Activated B cell treated with CpG ODN at 0.5 μM for 24 hours (primary cell): ENCODE measurements around the gene DAGLA. TPM values are rescaled to one million over a fixed set of nuclear protein-coding genes. Genes with fewer than 3 reads are reported as not detected.

Source experiments
- ATAC-seq: fragments of 200-7000 bp; cut with Tn5 transposase; one replicate; pipeline ENCODE4 v1.10.0; 2021; ENCODE audit warnings: low read depth, mild to moderate bottlenecking, moderate library complexity
- CTCF ChIA-PET: fragments of 350-600 bp; sonication (Branson Sonifier 250); formaldehyde crosslinking; loops from one replicate; lab custom pipeline; 2021; ENCODE audit warnings: antibody characterized with exemption; lab: Charles Lee
- POLR2A ChIA-PET: fragments of 350-600 bp; sonication (Branson Sonifier 250); formaldehyde crosslinking; loops from one replicate; lab custom pipeline; 2021; ENCODE audit warnings: antibody characterized with exemption; lab: Charles Lee
- DNase-seq: peaks from one replicate; pipeline ENCODE4 v3.0.0; 2022
- H3K27ac Mint-ChIP-seq: one replicate; pipeline ENCODE4 v1.8.0; 2020; ENCODE audit warnings: mixed read lengths
- H3K27me3 Mint-ChIP-seq: one replicate; pipeline ENCODE4 v1.8.0; 2021; ENCODE audit warnings: mixed read lengths
- H3K36me3 Mint-ChIP-seq: one replicate; pipeline ENCODE4 v1.8.0; 2021; ENCODE audit warnings: low read depth, mixed read lengths
- H3K4me1 Mint-ChIP-seq: one replicate; pipeline ENCODE4 v1.8.0; 2021; ENCODE audit warnings: mixed read lengths
- H3K4me3 Mint-ChIP-seq: one replicate; pipeline ENCODE4 v1.8.0; 2020; ENCODE audit warnings: mild to moderate bottlenecking, mixed read lengths
- H3K9me3 Mint-ChIP-seq: one replicate; pipeline ENCODE4 v1.8.0; 2020; ENCODE audit warnings: mixed read lengths
- intact Hi-C: fragments of 100-400 bp; cut with micrococcal nuclease; formaldehyde crosslinking; loops from one replicate; pipeline ENCODE4 v1.15.1; 2024
- total RNA-seq: library from RNA; stranded (reverse); gene quantifications from 2 replicates; pipeline ENCODE4 v1.2.3, GENCODE V29; 2022
- TF ChIP-seq, protein P1 (sequence below): fragments of 200-600 bp; IDR thresholded peaks from one replicate; pipeline ENCODE4 v1.8.0; 2022; ENCODE audit warnings: antibody characterized with exemption, mild to moderate bottlenecking

Gene DAGLA
- total RNA-seq, 1 donor from 2014 or later: not detected

DNA sequence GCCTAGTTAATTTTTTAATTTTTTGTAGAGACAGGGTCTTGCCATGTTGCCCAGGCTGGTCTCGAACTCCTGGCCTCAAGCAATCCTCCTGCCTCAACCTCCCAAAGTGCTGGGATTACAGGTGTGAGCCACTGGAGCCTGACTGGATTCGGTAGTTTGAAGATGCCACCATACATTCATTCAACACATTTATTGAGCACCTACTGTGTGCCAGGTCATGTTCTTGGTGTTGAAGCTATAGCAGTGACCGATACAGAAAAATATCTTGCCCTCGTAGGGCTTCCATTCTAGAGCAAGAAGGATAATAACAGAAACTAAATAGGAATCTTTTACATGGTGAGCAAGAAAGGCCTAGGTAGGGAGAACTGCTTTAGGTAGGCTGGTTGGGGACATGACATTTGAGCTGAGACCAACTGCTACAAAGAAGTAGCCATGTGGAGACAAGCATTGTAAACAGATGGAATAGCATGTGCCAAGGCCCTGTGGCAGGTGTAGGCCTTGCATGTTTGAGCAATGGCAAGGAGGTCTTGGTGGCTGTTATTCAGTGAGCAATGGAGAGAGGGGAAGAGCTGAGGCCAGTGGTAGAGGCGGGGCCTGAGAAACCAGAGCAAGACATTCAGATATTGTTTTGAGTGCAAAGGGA is 70.6 kb downstream of the DAGLA start:
- intact Hi-C loops: loop anchor here (5.0 kb wide), 1 partner anchor 42 kb away; the partner anchor contains the start of genes FEN1 and TMEM258
- no peak overlapping the region for H3K27ac Mint-ChIP-seq
- no peak for ATAC-seq

DNA sequence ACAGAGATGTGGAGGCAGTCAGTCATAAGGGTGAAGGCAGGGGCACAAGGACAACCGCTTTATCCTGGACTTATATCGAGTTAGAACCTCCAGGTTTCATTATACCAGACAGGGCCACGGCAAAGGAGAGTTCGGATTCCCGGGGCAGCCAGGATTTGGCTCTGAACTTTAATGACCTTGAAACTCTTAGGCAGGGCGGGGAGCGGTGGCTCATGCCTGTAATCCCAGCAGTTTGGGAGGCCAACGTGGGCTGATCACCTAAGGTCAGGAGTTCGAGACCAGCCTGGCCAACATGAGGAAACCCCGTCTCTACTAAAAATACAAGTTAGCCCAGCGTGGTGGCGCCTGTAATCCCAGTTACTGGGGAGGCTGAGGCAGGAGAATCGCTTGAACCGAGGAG is 71.2 kb downstream of the DAGLA start:
- Mint-ChIP-seq H3K27ac (no peak overlapping the region), H3K4me3 (no peak overlapping the region), H3K9me3 (no peaks in the 10 kb centered on the region), H3K4me1 (peaks cover 13% of the 10 kb centered on the region), H3K36me3 (no peaks in the 10 kb centered on the region), H3K27me3 (peaks cover 34% of the 10 kb centered on the region)
- POLR2A ChIA-PET: no interaction called here
- DNase-seq (no peak), ATAC-seq (no peak)
- TF ChIP-seq, protein P1, sequence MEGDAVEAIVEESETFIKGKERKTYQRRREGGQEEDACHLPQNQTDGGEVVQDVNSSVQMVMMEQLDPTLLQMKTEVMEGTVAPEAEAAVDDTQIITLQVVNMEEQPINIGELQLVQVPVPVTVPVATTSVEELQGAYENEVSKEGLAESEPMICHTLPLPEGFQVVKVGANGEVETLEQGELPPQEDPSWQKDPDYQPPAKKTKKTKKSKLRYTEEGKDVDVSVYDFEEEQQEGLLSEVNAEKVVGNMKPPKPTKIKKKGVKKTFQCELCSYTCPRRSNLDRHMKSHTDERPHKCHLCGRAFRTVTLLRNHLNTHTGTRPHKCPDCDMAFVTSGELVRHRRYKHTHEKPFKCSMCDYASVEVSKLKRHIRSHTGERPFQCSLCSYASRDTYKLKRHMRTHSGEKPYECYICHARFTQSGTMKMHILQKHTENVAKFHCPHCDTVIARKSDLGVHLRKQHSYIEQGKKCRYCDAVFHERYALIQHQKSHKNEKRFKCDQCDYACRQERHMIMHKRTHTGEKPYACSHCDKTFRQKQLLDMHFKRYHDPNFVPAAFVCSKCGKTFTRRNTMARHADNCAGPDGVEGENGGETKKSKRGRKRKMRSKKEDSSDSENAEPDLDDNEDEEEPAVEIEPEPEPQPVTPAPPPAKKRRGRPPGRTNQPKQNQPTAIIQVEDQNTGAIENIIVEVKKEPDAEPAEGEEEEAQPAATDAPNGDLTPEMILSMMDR: no peak
- intact Hi-C loops: loop anchor here (5.0 kb wide), 1 partner anchor 41 kb away; the partner anchor contains the start of genes FEN1 and TMEM258
- CTCF ChIA-PET: interaction anchor here (0.9 to 2.2 kb wide), 5 partner anchors 15 to 357 kb away, joined by 3 to 5 read pairs (median 4); no protein-coding TSS in a partner anchor

More for the DNA sequence above, 70.6 kb downstream of the DAGLA start:
- TF ChIP-seq, protein P1: no peak
- Mint-ChIP-seq H3K27me3 (peaks cover 34% of the 10 kb centered on the region), H3K36me3 (no peaks in the 10 kb centered on the region), H3K9me3 (no peaks in the 10 kb centered on the region), H3K4me1 (peaks cover 7% of the 10 kb centered on the region), H3K4me3 (no peak overlapping the region)
- no peak for DNase-seq
- ChIA-PET POLR2A (interaction anchor here (0.7 kb wide), 1 partner anchor 766 kb away, joined by 3 read pairs; no protein-coding TSS in a partner anchor), CTCF (interaction anchor here (0.9 to 2.5 kb wide), 6 partner anchors 15 to 358 kb away, joined by 3 to 8 read pairs (median 4); no protein-coding TSS in a partner anchor)

- ChIA-PET POLR2A (no interaction called here), CTCF (interaction anchor here (1.2 to 1.8 kb wide), 3 partner anchors 18 to 356 kb away, joined by 3 to 8 read pairs (median 4); no protein-coding TSS in a partner anchor)
- Mint-ChIP-seq H3K36me3 (no peaks in the 10 kb centered on the region), H3K4me3 (peak within 1 kb of the TSS; percentile 77), H3K4me1 (peaks cover 21% of the 10 kb centered on the region), H3K27me3 (peaks cover 34% of the 10 kb centered on the region), H3K9me3 (no peaks in the 10 kb centered on the region), H3K27ac (no peak within 1 kb of the TSS)
- intact Hi-C loops: loop anchor here (1.0 to 5.0 kb wide), 2 partner anchors 24 to 40 kb away; partner anchors contain the start of genes FEN1 and TMEM258
- DNase-seq (peak; percentile 67), ATAC-seq (peak; percentile 67)
- TF ChIP-seq, protein P1: no peak
These were observed 72.1 kb downstream of the DAGLA start, which contains the start of gene MYRF for GRCh38 chr11:61752117-61752924. Gene MYRF, plus strand, starts transcription at chr11:61752636. Its CDS starts 109 bp downstream, at chr11:61752745.

GRCh38 chr11:61752925-61753521 is 72.8 kb downstream of the DAGLA start:
- ATAC-seq (no peak), DNase-seq (no peak)
- TF ChIP-seq, protein P1: no peak
- H3K4me3 Mint-ChIP-seq: peak overlapping the region; percentile 77
- peaks cover 34% of the 10 kb centered on the region for H3K27me3 Mint-ChIP-seq
- ChIA-PET CTCF (interaction anchor here (0.6 to 1.8 kb wide), 2 partner anchors 13 to 355 kb away, joined by 3 to 8 read pairs; no protein-coding TSS in a partner anchor), POLR2A (no interaction called here)
- peaks cover 21% of the 10 kb centered on the region for H3K4me1 Mint-ChIP-seq
- no peaks in the 10 kb centered on the region for H3K36me3 Mint-ChIP-seq
- H3K27ac Mint-ChIP-seq: no peak overlapping the region
- intact Hi-C loops: loop anchor here (1.0 to 5.0 kb wide), 2 partner anchors 23 to 39 kb away; partner anchors contain the start of genes FEN1 and TMEM258
- H3K9me3 Mint-ChIP-seq: no peaks in the 10 kb centered on the region
